UCSD-AML1 (cell line): ENCODE measurements around the gene SELPLG.
"Not testable (repeated sequence)": the region's sequence is repeated elsewhere in the genome, so short reads cannot be mapped to it uniquely, and the experiment has no call there.

ENCODE experiments used
- DNase-seq: peaks from one replicate; lab custom pipeline; 2025; ENCODE audit not compliant: unreplicated experiment; lab: John Stamatoyannopoulos, UW

SELPLG gene

GRCh38 chr12:108592033-108592909, 41.4 kb downstream of the SELPLG start:
- DNase-seq: no peak

- no peak for DNase-seq
Measured at GRCh38 chr12:108591267-108591980, 42.3 kb downstream of the SELPLG start.

- DNase-seq: not testable (repeated sequence)
Measured at GRCh38 chr12:108590463-108590862, 43.2 kb downstream of the SELPLG start.

GRCh38 chr12:108589840-108590229, 43.9 kb downstream of the SELPLG start:
- no peak for DNase-seq

- no peak for DNase-seq
Measured at GRCh38 chr12:108589028-108589839, 44.5 kb downstream of the SELPLG start.

- DNase-seq: no peak
Measured at GRCh38 chr12:108587826-108588225, 45.9 kb downstream of the SELPLG start.

- DNase-seq: no peak
Measured at GRCh38 chr12:108586306-108586705, 47.4 kb downstream of the SELPLG start.

- DNase-seq: no peak
Measured at GRCh38 chr12:108585864-108586263, 47.8 kb downstream of the SELPLG start.

GRCh38 chr12:108584456-108585065, 49.1 kb downstream of the SELPLG start:
- DNase-seq: no peak

GRCh38 chr12:108583991-108584390, 49.7 kb downstream of the SELPLG start:
- DNase-seq: no peak

GRCh38 chr12:108582978-108583770, 50.5 kb downstream of the SELPLG start:
- DNase-seq: no peak

- no peak for DNase-seq
Measured at GRCh38 chr12:108582509-108582908, 51.2 kb downstream of the SELPLG start.

GRCh38 chr12:108581311-108582227, 52.1 kb downstream of the SELPLG start:
- DNase-seq: no peak

- DNase-seq: no peak
Measured at GRCh38 chr12:108580531-108580930, 53.2 kb downstream of the SELPLG start.

GRCh38 chr12:108578813-108579212, 54.9 kb downstream of the SELPLG start:
- no peak for DNase-seq

GRCh38 chr12:108578264-108578663, 55.4 kb downstream of the SELPLG start:
- no peak for DNase-seq

- no peak for DNase-seq
Measured at GRCh38 chr12:108577458-108577857, 56.2 kb downstream of the SELPLG start.

GRCh38 chr12:108576660-108577234, 56.9 kb downstream of the SELPLG start:
- DNase-seq: no peak
